Tibial nerve (tissue), 4 donors: ENCODE results near the gene RBM38.

Source experiments
- CTCF ChIP-seq, 5 experiments: fragments of 200-600 bp in 3 of 5; fragments of 450-650 bp in 2 of 5; sonication (generic) in 3 of 5; IDR thresholded peaks; one replicate each; pipeline ENCODE4 v1.5.1; 2016 to 2019; ENCODE audit warnings: antibody characterized with exemption in 5 of 5, mild to moderate bottlenecking in 3 of 5, moderate library complexity in 2 of 5
- EP300 ChIP-seq, 2 donors: sonication (generic); formaldehyde crosslinking; IDR thresholded peaks; one replicate each; pipeline ENCODE4 v1.6.1; 2017; ENCODE audit warnings: antibody characterized with exemption in 2 of 2, mild to moderate bottlenecking in 1 of 2

- no peak for TF ChIP-seq CTCF (IDR thresholded peaks at IDR 0.05)
- no peak for TF ChIP-seq EP300 (IDR thresholded peaks at IDR 0.05)
These were observed 58.5 kb downstream of the RBM38 start for GRCh38 chr20:57449398-57450354.
